ENCODE results near the gene CATSPERD. TPM values are rescaled to one million over a fixed set of nuclear protein-coding genes. Genes with fewer than 3 reads are reported as not detected.

Gene CATSPERD
- total RNA-seq, 4 donors from 2014 or later: not detected

GRCh38 chr19:5711025-5711424 lies 9.4 kb upstream of the CATSPERD start:
- Histone ChIP-seq H3K4me3 (replicated peaks in 1 of 3) (no peak overlapping the region), H3K27ac (no peak overlapping the region), H3K36me3 (peaks cover 60% of the 10 kb centered on the region in 2 donors), H3K27me3 (no peaks in the 10 kb centered on the region), H3K4me1 (no peaks in the 10 kb centered on the region), H3K9me3 (no peaks in the 10 kb centered on the region)
- no peak for TF ChIP-seq POLR2A (IDR thresholded peaks at IDR 0.05)
- TF ChIP-seq, protein P1, sequence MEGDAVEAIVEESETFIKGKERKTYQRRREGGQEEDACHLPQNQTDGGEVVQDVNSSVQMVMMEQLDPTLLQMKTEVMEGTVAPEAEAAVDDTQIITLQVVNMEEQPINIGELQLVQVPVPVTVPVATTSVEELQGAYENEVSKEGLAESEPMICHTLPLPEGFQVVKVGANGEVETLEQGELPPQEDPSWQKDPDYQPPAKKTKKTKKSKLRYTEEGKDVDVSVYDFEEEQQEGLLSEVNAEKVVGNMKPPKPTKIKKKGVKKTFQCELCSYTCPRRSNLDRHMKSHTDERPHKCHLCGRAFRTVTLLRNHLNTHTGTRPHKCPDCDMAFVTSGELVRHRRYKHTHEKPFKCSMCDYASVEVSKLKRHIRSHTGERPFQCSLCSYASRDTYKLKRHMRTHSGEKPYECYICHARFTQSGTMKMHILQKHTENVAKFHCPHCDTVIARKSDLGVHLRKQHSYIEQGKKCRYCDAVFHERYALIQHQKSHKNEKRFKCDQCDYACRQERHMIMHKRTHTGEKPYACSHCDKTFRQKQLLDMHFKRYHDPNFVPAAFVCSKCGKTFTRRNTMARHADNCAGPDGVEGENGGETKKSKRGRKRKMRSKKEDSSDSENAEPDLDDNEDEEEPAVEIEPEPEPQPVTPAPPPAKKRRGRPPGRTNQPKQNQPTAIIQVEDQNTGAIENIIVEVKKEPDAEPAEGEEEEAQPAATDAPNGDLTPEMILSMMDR (IDR thresholded peaks at IDR 0.05): no peak
- DNase-seq: no peak
- WGBS, 2 donors: 93 to 94% methylated on average over 7 to 8 of the region's 8 CpGs
- intact Hi-C loops (cut with DNase I): no loop called here

- intact Hi-C loops (cut with DNase I): no loop called here
- WGBS, 2 donors: 93 to 94% methylated on average over 25 of the region's 25 CpGs
These were observed 8.7 kb upstream of the CATSPERD start for GRCh38 chr19:5711713-5712161.

GRCh38 chr19:5713228-5713627 lies 7.2 kb upstream of the CATSPERD start:
- intact Hi-C loops (cut with DNase I): no loop called here
- Histone ChIP-seq H3K4me1 (peaks cover 0 to 4% of the 10 kb centered on the region in 2 donors), H3K36me3 (peaks cover 38 to 40% of the 10 kb centered on the region in 2 donors), H3K4me3 (replicated peaks in 1 of 3) (no peak overlapping the region), H3K27me3 (no peaks in the 10 kb centered on the region), H3K27ac (no peak overlapping the region), H3K9me3 (no peaks in the 10 kb centered on the region)
- 95 to 96% methylated on average over 9 of the region's 9 CpGs for WGBS, 2 donors
- TF ChIP-seq, protein P1 (IDR thresholded peaks at IDR 0.05): no peak
- TF ChIP-seq POLR2A (IDR thresholded peaks at IDR 0.05): no peak
- DNase-seq: no peak

More at GRCh38 chr19:5711713-5712161, 8.7 kb upstream of the CATSPERD start:
- H3K4me1 ChIP-seq: no peaks in the 10 kb centered on the region
- TF ChIP-seq, protein P1 (IDR thresholded peaks at IDR 0.05): no peak
- TF ChIP-seq POLR2A (IDR thresholded peaks at IDR 0.05): no peak
- H3K27ac ChIP-seq: no peak overlapping the region
- H3K9me3 ChIP-seq: no peaks in the 10 kb centered on the region
- no peak overlapping the region for H3K4me3 ChIP-seq (replicated peaks in 1 of 3)
- no peak for DNase-seq
- no peaks in the 10 kb centered on the region for H3K27me3 ChIP-seq
- H3K36me3 ChIP-seq: peaks cover 53% of the 10 kb centered on the region in 2 donors

- no peaks in the 10 kb centered on the region for H3K9me3 ChIP-seq
- no peak overlapping the region for H3K4me3 ChIP-seq (replicated peaks in 1 of 3)
- no peaks in the 10 kb centered on the region for H3K27me3 ChIP-seq
- H3K4me1 ChIP-seq: peaks cover 9 to 16% of the 10 kb centered on the region in 2 donors
- DNase-seq: no peak
- H3K36me3 ChIP-seq: peaks cover 34 to 36% of the 10 kb centered on the region in 2 donors
- TF ChIP-seq POLR2A (IDR thresholded peaks at IDR 0.05): no peak
- TF ChIP-seq, protein P1 (IDR thresholded peaks at IDR 0.05): no peak
- 75 to 84% methylated on average over 10 of the region's 10 CpGs for WGBS, 2 donors
- H3K27ac ChIP-seq: no peak overlapping the region
- intact Hi-C loops (cut with DNase I): no loop called here
These were observed 5.6 kb upstream of the CATSPERD start for GRCh38 chr19:5714816-5715215.

DNA sequence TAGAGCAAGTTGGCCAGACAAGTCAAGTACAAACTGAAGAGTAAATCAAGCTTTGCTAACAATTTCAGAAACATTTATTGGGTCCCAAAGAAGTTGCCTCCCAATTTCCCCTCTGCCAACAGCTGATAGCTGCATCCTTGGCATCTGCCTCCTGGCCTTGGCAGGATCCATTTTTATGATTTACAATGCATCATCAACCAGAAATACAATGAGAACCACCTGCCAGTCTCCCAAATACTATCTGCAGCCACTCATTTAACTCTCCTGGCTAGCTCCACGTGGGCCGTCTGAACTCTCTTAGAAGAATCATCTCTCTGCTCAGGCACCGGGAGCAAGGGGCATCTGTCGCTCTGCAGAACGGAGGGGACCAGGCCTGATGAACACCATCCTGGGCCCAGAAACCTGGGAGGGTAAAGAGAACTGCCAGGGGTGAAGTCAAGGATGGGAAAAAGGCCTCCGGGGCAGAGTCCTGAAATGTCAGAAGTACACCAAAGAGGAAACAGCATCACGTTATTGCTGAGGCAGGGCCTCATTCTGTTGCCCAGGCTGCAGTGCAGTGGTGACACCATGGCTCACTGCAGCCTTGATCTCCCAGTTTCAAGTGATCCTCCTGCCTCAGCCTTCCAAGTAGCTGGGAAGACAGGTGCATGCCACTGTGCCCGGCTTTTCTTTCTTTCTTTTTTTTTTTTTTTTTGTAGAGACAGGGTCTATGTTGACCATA lies 3.1 kb upstream of the CATSPERD start:
- Histone ChIP-seq H3K4me3 (replicated peaks in 1 of 3) (no peak overlapping the region), H3K36me3 (peaks cover 10 to 13% of the 10 kb centered on the region in 2 donors), H3K4me1 (peaks cover 9 to 16% of the 10 kb centered on the region in 2 donors), H3K27me3 (no peaks in the 10 kb centered on the region), H3K9me3 (no peaks in the 10 kb centered on the region), H3K27ac (no peak overlapping the region)
- DNase-seq: no peak
- TF ChIP-seq POLR2A (IDR thresholded peaks at IDR 0.05): no peak
- TF ChIP-seq, protein P1 (IDR thresholded peaks at IDR 0.05): no peak
- 85 to 87% methylated on average over 8 of the region's 8 CpGs for whole genome bisulfite sequencing, 2 donors
- intact Hi-C loops (cut with DNase I): no loop called here
